Gastroesophageal sphincter (tissue), 4 donors: Measurements from ENCODE around the gene SIX3. TPM values are rescaled to one million over a fixed set of nuclear protein-coding genes. Genes with fewer than 3 reads are reported as not detected.
A peak's percentile ranks its signal among the peaks of the same experiment; 100 is the strongest.

ENCODE experiments used
- ATAC-seq: fragments of 150-250 bp; one replicate; pipeline ENCODE4 v1.9.1; 2016; ENCODE audit warnings: mild to moderate bottlenecking, moderate library complexity
- H3K27ac ChIP-seq, 4 donors: fragments of 200-600 bp; sonication (generic) in 3 of 4; 1 replicate in 3 of 4; 2 replicates in 1 of 4; pipeline ENCODE4 v1.5.1; 2016 to 2019
- H3K27me3 ChIP-seq: fragments of 200-600 bp; sonication (generic); one replicate; pipeline ENCODE4 v1.5.1; 2019
- H3K36me3 ChIP-seq, 2 donors: fragments of 200-600 bp; sonication (generic); one replicate each; pipeline ENCODE4 v1.5.1; 2019; ENCODE audit warnings: control low read depth in 1 of 2
- H3K4me1 ChIP-seq, 3 donors: fragments of 200-600 bp; sonication (generic); 1 replicate in 2 of 3; 2 replicates in 1 of 3; pipeline ENCODE4 v1.5.1; 2016 to 2019; ENCODE audit warnings: control low read depth in 2 of 3
- H3K4me3 ChIP-seq, 2 donors: fragments of 200-600 bp; sonication (generic); one replicate each; pipeline ENCODE4 v1.5.1; 2019; ENCODE audit warnings: mild to moderate bottlenecking in 1 of 2, moderate library complexity in 1 of 2
- H3K9me3 ChIP-seq, 3 donors: fragments of 200-600 bp; sonication (generic); one replicate each; pipeline ENCODE4 v1.5.1; 2017 to 2019; ENCODE audit warnings: control low read depth in 2 of 3
- EP300 ChIP-seq: sonication (generic); formaldehyde crosslinking; IDR thresholded peaks from one replicate; pipeline ENCODE4 v1.6.1; 2017; ENCODE audit warnings: antibody characterized with exemption, mild to moderate bottlenecking
- POLR2A ChIP-seq, 2 donors: fragments of 450-650 bp; IDR thresholded peaks; one replicate each; pipeline ENCODE4 v1.6.1; 2017; ENCODE audit warnings: antibody characterized with exemption in 2 of 2, mild to moderate bottlenecking in 2 of 2, moderate library complexity in 1 of 2
- POLR2AphosphoS5 ChIP-seq: sonication (generic); formaldehyde crosslinking; IDR thresholded peaks from one replicate; pipeline ENCODE4 v1.6.1; 2017; ENCODE audit warnings: antibody characterized with exemption
- WGBS, 2 donors: methylation state at CpG; one replicate each; pipeline ENCODE4 v1.1.5; 2018; ENCODE audit warnings: low coverage in 1 of 2; 5-methylcytosine and 5-hydroxymethylcytosine counted together
- total RNA-seq, 4 donors: library from RNA; depleted of rRNA; stranded (reverse); fragments of >200 nt; gene quantifications; one replicate each; pipeline ENCODE4 v1.1.0, GENCODE V29; 2016
- TF ChIP-seq, protein P1 (sequence below), 4 experiments: fragments of 200-600 bp in 2 of 4; fragments of 450-650 bp in 2 of 4; sonication (generic) in 1 of 4; IDR thresholded peaks; one replicate each; pipeline ENCODE4 v1.5.1; 2017 to 2019; ENCODE audit warnings: antibody characterized with exemption in 4 of 4, mild to moderate bottlenecking in 2 of 4, moderate library complexity in 2 of 4

Gene SIX3
- total RNA-seq, 4 donors from 2014 or later = 0.15 TPM; not detected in 3

DNA sequence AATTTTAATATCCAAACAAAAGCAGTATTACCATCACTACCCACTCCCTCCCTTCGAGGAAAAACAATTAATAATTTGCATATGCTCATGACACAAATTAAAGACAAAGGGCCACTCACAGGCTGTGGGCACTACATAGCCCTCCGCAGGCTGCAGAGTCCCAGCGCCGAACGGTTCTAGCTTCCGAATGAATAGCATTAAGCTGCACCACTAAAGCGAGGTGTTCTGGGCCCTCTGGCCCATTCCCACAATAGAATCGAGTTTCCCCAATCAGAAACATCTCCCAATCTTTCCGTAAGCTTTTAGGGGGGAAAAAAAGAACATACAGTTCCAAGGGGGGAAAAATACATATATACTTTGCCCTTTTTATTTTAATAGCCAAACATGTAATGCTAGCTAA lies 14.5 kb upstream of the SIX3 start:
- WGBS, 2 donors = 21 to 28% methylated on average over 5 to 9 of the region's 9 CpGs
- Histone ChIP-seq H3K27me3 (peaks cover 100% of the 10 kb centered on the region), H3K36me3 (no peaks in the 10 kb centered on the region), H3K4me1 (peaks cover 0 to 22% (median 17%) of the 10 kb centered on the region in 3 donors), H3K27ac (no peak overlapping the region), H3K9me3 (no peaks in the 10 kb centered on the region), H3K4me3 (no peak overlapping the region)
- no peak for ATAC-seq
- TF ChIP-seq, protein P1, sequence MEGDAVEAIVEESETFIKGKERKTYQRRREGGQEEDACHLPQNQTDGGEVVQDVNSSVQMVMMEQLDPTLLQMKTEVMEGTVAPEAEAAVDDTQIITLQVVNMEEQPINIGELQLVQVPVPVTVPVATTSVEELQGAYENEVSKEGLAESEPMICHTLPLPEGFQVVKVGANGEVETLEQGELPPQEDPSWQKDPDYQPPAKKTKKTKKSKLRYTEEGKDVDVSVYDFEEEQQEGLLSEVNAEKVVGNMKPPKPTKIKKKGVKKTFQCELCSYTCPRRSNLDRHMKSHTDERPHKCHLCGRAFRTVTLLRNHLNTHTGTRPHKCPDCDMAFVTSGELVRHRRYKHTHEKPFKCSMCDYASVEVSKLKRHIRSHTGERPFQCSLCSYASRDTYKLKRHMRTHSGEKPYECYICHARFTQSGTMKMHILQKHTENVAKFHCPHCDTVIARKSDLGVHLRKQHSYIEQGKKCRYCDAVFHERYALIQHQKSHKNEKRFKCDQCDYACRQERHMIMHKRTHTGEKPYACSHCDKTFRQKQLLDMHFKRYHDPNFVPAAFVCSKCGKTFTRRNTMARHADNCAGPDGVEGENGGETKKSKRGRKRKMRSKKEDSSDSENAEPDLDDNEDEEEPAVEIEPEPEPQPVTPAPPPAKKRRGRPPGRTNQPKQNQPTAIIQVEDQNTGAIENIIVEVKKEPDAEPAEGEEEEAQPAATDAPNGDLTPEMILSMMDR (IDR thresholded peaks at IDR 0.05) = no peak
- TF ChIP-seq POLR2AphosphoS5 (no peak), POLR2A (IDR thresholded peaks at IDR 0.05) (no peak), EP300 (no peak)

DNA sequence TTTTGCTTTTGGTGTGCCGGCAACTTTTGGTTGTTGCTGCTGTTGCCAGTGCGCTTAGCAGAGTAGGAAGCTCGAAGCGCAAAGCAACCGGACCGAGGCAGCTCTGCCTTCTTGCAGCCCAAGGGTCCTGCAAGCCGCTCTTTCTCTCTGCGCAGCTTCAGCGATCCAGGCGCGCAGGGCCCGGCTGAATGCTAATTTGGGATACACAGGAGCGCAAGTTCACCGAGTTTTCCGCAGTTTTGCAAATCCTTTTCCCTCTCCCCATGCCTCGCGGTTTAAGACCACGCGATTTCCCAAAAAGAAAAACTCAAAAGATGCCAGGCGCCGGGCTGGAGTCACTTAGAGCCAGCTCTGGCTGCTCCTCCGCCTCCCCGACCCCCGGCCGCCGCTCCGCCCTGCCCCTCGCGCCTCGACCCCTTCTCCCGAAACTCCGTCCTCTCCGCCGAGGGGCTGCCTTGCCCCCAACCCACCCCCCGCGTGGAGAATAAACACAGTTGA lies 13.5 kb upstream of the SIX3 start:
- Histone ChIP-seq H3K27me3 (peaks cover 100% of the 10 kb centered on the region), H3K4me3 (peak overlapping the region in 1 of 2 donors; percentile 39), H3K27ac (no peak overlapping the region), H3K36me3 (no peaks in the 10 kb centered on the region), H3K4me1 (peaks cover 0 to 27% (median 17%) of the 10 kb centered on the region in 3 donors), H3K9me3 (no peaks in the 10 kb centered on the region)
- TF ChIP-seq EP300 = no peak
- WGBS, 2 donors = 10% methylated on average over 16 to 17 of the region's 36 CpGs
- no peak for ATAC-seq

DNA sequence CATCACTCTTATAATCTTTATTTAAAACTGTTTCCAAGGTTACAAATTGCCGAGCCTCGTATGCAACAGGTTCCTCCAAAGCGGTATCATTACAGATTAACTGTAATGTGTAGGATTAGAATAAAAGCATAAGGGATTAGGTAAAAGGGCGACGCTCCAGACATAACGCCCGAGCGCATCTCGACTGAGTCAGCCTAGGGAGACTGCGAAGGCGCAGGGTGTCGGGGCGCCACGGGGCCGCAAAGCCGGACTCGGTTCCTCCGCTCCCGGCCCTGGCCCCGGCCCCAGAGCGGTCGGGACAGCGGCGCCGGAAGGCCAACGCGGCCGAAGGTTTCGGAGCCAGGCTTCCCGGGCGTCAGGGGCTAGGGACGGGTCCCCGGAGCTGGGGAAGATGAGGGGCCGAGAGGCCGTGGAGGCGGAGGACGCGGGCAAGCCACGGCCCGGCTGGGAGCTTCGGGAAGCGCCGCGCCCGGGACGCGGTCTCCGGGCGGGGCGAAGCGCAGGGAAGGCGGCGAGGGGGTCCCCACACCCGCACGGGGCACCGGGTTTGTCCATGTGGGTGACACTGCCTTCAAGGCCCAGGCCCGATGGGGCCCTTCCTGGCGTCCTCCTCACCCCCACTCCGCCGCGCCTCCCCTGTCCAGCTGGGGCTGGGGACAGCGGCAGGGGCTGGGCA lies 12.9 kb upstream of the SIX3 start:
- Histone ChIP-seq H3K4me1 (peaks cover 0 to 32% (median 17%) of the 10 kb centered on the region in 3 donors), H3K27me3 (peaks cover 100% of the 10 kb centered on the region), H3K36me3 (no peaks in the 10 kb centered on the region), H3K9me3 (no peaks in the 10 kb centered on the region), H3K27ac (no peak overlapping the region), H3K4me3 (peak overlapping the region in 1 of 2 donors; percentile 39)
- ATAC-seq = no peak
- no peak for TF ChIP-seq POLR2AphosphoS5
- TF ChIP-seq, protein P1 (IDR thresholded peaks at IDR 0.05) = no peak
- TF ChIP-seq EP300 = no peak
- TF ChIP-seq POLR2A (IDR thresholded peaks at IDR 0.05) = no peak
- WGBS, 2 donors = 0% methylated on average over 2 of the region's 62 CpGs; no CpG with 5 or more reads in 1 of the 2 donors

DNA sequence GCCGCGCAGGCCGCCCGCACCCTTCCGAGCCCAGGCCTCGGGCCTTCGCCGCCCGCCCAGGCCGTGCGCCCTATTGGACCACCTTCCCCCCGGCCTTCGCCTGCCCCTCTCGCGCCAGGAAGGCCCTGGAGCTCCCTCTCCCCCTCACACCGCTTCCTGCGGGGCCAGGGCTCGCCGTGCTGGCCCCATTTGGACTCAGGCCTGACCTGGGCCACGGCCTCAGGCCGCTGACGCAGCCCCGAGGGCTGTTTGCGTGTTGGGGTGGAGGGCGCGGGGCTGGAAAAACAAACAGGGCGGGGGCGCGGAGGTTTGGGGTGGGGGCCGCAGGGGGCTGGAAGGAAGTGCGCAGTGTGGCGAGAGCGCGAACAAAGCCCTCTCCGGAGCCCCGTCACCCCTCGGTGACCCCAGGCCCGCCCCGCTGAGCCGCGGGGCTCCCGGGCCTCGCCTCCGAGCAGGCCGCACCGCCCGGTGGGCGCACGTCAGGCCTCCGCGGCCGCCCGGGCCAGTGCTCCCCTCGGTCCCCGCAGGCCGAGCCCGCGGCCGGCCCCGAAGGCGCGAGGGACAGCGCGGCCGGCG lies 12.3 kb upstream of the SIX3 start:
- Histone ChIP-seq H3K27ac (no peak overlapping the region), H3K27me3 (peaks cover 100% of the 10 kb centered on the region), H3K9me3 (no peaks in the 10 kb centered on the region), H3K36me3 (no peaks in the 10 kb centered on the region), H3K4me1 (peaks cover 0 to 39% (median 17%) of the 10 kb centered on the region in 3 donors), H3K4me3 (peak overlapping the region in 1 of 2 donors; percentile 39)
- WGBS, 2 donors = 5% methylated on average over 7 of the region's 66 CpGs; no CpG with 5 or more reads in 1 of the 2 donors
- TF ChIP-seq, protein P1 (IDR thresholded peaks at IDR 0.05) = no peak
- TF ChIP-seq EP300 (no peak), POLR2AphosphoS5 (no peak), POLR2A (IDR thresholded peaks at IDR 0.05) (no peak)
- peak; percentile 13 for ATAC-seq

DNA sequence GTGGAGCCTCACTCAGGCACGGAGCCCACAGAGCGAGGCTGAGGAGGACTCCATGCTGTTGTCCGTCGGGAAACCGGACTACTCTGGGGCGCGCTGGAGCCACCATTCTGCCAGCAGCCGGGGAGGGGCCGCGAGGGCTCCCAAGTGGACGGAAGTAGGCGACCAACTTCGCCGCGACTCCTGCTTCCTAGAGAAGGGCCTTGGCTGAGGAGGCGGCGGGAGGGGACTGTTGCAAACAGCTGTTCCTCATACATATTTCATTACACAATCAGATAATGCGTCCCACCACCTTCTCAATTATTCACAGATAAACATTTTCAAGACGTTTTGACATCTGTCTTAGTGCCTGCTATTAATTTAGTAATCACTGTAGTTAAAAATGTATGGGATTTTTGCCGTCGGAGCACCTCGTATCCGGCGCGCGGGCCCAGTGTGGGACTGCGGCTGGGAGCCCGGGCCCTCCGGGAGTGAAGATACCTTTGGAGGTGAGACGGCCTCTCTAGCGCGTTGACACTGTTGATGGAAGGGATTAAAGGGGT lies 11.7 kb upstream of the SIX3 start:
- TF ChIP-seq POLR2A (IDR thresholded peaks at IDR 0.05) (no peak), POLR2AphosphoS5 (no peak), EP300 (no peak)
- TF ChIP-seq, protein P1 (IDR thresholded peaks at IDR 0.05) = no peak
- ATAC-seq = peak; percentile 4
- 4 to 11% methylated on average over 15 of the region's 32 CpGs for WGBS, 2 donors
- H3K4me3 ChIP-seq = peak overlapping the region in 1 of 2 donors; percentile 39
- no peaks in the 10 kb centered on the region for H3K9me3 ChIP-seq
- no peaks in the 10 kb centered on the region for H3K36me3 ChIP-seq
- no peak overlapping the region for H3K27ac ChIP-seq
- H3K27me3 ChIP-seq = peaks cover 100% of the 10 kb centered on the region
- H3K4me1 ChIP-seq = peaks cover 0 to 44% (median 18%) of the 10 kb centered on the region in 3 donors
